ENCODE measurements around the gene SYNRG. TPM values are rescaled to one million over a fixed set of nuclear protein-coding genes. Genes with fewer than 3 reads are reported as not detected.

Gene SYNRG
- total and polyA plus RNA-seq, 9 donors: 10.9 to 40.0 (median 31.1) TPM

DNA sequence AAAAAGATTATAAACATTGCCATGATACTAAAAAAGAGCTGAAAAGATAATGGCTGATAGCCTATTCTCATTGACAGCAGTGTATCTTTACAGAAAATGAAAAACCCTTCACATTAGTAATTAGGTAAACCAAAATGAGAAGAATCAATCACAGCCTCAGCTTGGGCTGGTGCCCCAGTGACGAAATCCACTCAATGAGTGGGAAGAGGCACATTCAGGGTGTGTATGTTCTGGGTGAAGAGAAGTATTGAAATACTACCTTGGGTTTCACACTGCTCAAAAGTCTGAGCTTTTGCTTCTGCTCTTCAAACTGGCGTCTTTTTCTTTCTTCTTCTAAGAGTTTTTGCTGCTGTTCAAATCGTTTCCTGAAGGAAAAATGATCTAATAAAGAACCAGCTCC, 24.2 kb downstream of the SYNRG start:
- H3K4me1 ChIP-seq (ENCODE audit: insufficient read depth): no peaks in the 10 kb centered on the region
- WGBS, 3 donors: 90 to 91% (median 91%) methylated on average over 3 of the region's 3 CpGs
- no peak overlapping the region for H3K4me3 ChIP-seq
- H3K36me3 ChIP-seq: no peaks in the 10 kb centered on the region
- TF ChIP-seq, protein P1, sequence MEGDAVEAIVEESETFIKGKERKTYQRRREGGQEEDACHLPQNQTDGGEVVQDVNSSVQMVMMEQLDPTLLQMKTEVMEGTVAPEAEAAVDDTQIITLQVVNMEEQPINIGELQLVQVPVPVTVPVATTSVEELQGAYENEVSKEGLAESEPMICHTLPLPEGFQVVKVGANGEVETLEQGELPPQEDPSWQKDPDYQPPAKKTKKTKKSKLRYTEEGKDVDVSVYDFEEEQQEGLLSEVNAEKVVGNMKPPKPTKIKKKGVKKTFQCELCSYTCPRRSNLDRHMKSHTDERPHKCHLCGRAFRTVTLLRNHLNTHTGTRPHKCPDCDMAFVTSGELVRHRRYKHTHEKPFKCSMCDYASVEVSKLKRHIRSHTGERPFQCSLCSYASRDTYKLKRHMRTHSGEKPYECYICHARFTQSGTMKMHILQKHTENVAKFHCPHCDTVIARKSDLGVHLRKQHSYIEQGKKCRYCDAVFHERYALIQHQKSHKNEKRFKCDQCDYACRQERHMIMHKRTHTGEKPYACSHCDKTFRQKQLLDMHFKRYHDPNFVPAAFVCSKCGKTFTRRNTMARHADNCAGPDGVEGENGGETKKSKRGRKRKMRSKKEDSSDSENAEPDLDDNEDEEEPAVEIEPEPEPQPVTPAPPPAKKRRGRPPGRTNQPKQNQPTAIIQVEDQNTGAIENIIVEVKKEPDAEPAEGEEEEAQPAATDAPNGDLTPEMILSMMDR (IDR thresholded peaks at IDR 0.05): no peak
- no peak for TF ChIP-seq POLR2A (IDR thresholded peaks at IDR 0.05)
- no peak for TF ChIP-seq EP300 (IDR thresholded peaks at IDR 0.05)
- DNase-seq: no peak
- intact Hi-C loops (cut with DNase I): no loop called here
- no peaks in the 10 kb centered on the region for H3K27me3 ChIP-seq
- H3K27ac ChIP-seq: no peak overlapping the region
- H3K9me3 ChIP-seq: no peaks in the 10 kb centered on the region

DNA sequence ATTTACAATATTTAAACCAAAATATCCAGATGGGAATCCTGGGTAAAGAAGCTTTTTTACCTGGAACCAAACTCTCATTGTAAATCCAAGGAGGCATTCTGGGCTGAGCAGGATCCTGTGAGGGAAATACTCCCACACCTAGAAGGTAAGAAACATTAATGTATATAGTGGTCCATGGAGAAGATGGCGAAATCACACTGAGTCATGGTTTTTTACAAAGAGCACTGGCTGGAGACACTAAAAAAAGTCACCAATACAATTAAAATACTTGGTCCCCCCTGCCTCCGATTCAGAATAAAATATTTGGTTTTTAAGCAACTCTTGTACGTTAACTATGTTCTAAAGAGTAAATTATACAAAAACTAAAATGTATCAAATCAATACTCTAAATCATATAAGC, 32.9 kb downstream of the SYNRG start:
- DNase-seq: no peak
- no peak overlapping the region for H3K4me3 ChIP-seq
- TF ChIP-seq, protein P1 (IDR thresholded peaks at IDR 0.05): no peak
- TF ChIP-seq POLR2A (IDR thresholded peaks at IDR 0.05) (no peak), EP300 (IDR thresholded peaks at IDR 0.05) (no peak)
- WGBS, 3 donors: 87 to 89% (median 89%) methylated on average over 3 of the region's 3 CpGs
- intact Hi-C loops (cut with DNase I): no loop called here
- no peaks in the 10 kb centered on the region for H3K27me3 ChIP-seq
- no peaks in the 10 kb centered on the region for H3K9me3 ChIP-seq
- H3K27ac ChIP-seq: no peak overlapping the region
- no peaks in the 10 kb centered on the region for H3K4me1 ChIP-seq (ENCODE audit: insufficient read depth)
- H3K36me3 ChIP-seq: no peaks in the 10 kb centered on the region

- Histone ChIP-seq H3K36me3 (no peaks in the 10 kb centered on the region), H3K27ac (no peak overlapping the region), H3K4me1 (ENCODE audit: insufficient read depth) (no peaks in the 10 kb centered on the region), H3K27me3 (no peaks in the 10 kb centered on the region), H3K4me3 (no peak overlapping the region), H3K9me3 (no peaks in the 10 kb centered on the region)
- no peak for DNase-seq
- 93 to 99% (median 97%) methylated on average over 2 of the region's 2 CpGs for whole genome bisulfite sequencing, 3 donors
- intact Hi-C loops (cut with DNase I): no loop called here
- TF ChIP-seq POLR2A (IDR thresholded peaks at IDR 0.05): no peak
- TF ChIP-seq, protein P1 (IDR thresholded peaks at IDR 0.05): no peak
- TF ChIP-seq EP300 (IDR thresholded peaks at IDR 0.05): no peak
Observed at GRCh38 chr17:37574427-37574826, 34.8 kb downstream of the SYNRG start.

- Histone ChIP-seq H3K4me1 (ENCODE audit: insufficient read depth) (no peaks in the 10 kb centered on the region), H3K4me3 (no peak overlapping the region), H3K27me3 (no peaks in the 10 kb centered on the region), H3K9me3 (no peaks in the 10 kb centered on the region), H3K27ac (no peak overlapping the region), H3K36me3 (no peaks in the 10 kb centered on the region)
- no peak for DNase-seq
- TF ChIP-seq POLR2A (IDR thresholded peaks at IDR 0.05): no peak
- TF ChIP-seq, protein P1 (IDR thresholded peaks at IDR 0.05): no peak
- no peak for TF ChIP-seq EP300 (IDR thresholded peaks at IDR 0.05)
- intact Hi-C loops (cut with DNase I): no loop called here
- 79 to 84% (median 84%) methylated on average over 3 of the region's 3 CpGs for WGBS, 3 donors
Observed at GRCh38 chr17:37571674-37572073, 37.5 kb downstream of the SYNRG start.
